ENCODE results near the gene ACOT6. TPM values are rescaled to one million over a fixed set of nuclear protein-coding genes. Genes with fewer than 3 reads are reported as not detected.

ACOT6 gene
- total RNA-seq, 2 experiments from 2014 or later: not detected

Other genes starting within 250 kb of the ACOT6 start
- gene NUMB, start 154.0 kb upstream of the ACOT6 start, total RNA-seq: 10 to 100 TPM; 36.7 to 37.4 TPM
- 10 to 100 TPM; 25.7 to 26.2 TPM for gene RIOX1, start 121.6 kb upstream of the ACOT6 start, total RNA-seq
- under 1 TPM; 0.78 to 0.86 TPM for gene ACOT1, start 75.4 kb upstream of the ACOT6 start, total RNA-seq
- gene HEATR4, start 53.6 kb upstream of the ACOT6 start, total RNA-seq: not detected
- 10 to 100 TPM; 10.8 to 13.2 TPM for gene ACOT2, start 43.3 kb upstream of the ACOT6 start, total RNA-seq
- 1 to 10 TPM; 4.0 to 4.5 TPM for gene ACOT4, start 20.6 kb upstream of the ACOT6 start, total RNA-seq
- gene DNAL1, start 32.5 kb downstream of the ACOT6 start, total RNA-seq: 1 to 10 TPM; 9.9 TPM
- 10 to 100 TPM; 43.2 to 44.7 TPM for gene PNMA1, start 101.9 kb downstream of the ACOT6 start, total RNA-seq
- 1 to 10 TPM; 4.5 to 5.0 TPM for gene PTGR2, start 239.3 kb downstream of the ACOT6 start, total RNA-seq